Brain microvascular endothelial cell (primary cell): ENCODE results near the gene OS9.

Source experiments
- DNase-seq: peaks from one replicate; pipeline ENCODE4 v3.0.0-alpha.2; 2020
- H3K27ac ChIP-seq: fragments of 250-450 bp; sonication (Bioruptor Pico); 2 replicates; pipeline ENCODE4 v1.5.1; 2020; ENCODE audit warnings: mild to moderate bottlenecking, moderate library complexity
- H3K27me3 ChIP-seq: fragments of 250-450 bp; sonication (Bioruptor Pico); replicated peaks from 2 replicates; pipeline ENCODE4 v1.5.1; 2020; ENCODE audit warnings: mild to moderate bottlenecking
- H3K36me3 ChIP-seq: fragments of 250-450 bp; sonication (Bioruptor Pico); replicated peaks from 2 replicates; pipeline ENCODE4 v1.5.1; 2020; ENCODE audit warnings: mild to moderate bottlenecking
- H3K4me3 ChIP-seq: 2 replicates; pipeline ENCODE4 v1.5.1; 2011; ENCODE audit warnings: low read depth, mild to moderate bottlenecking, control low read depth, low read length, moderate library complexity
- CTCF ChIP-seq: IDR thresholded peaks from 2 replicates; pipeline ENCODE4 v1.5.1; 2011; ENCODE audit warnings: low read depth, mild to moderate bottlenecking, moderate library complexity, low read length, control low read depth, inconsistent platforms; ENCODE audit errors: missing control alignments
- in situ Hi-C: cut with HindIII; loops from 2 replicates; pipeline ENCODE4 v1.10.0; 2017; ENCODE audit warnings: low sequenced_read_pairs, low pct_ligation_motif_present

Gene OS9

GRCh38 chr12:57741413-57741789 is 47.5 kb downstream of the OS9 start:
- TF ChIP-seq CTCF, result no peak
- Histone ChIP-seq H3K27ac (no peak overlapping the region), H3K4me3 (no peak overlapping the region), H3K36me3 (peaks cover 2% of the 10 kb centered on the region), H3K27me3 (peaks cover 40% of the 10 kb centered on the region)
- in situ Hi-C loops, result no loop called here
- DNase-seq, result no peak

GRCh38 chr12:57741844-57742738 is 48.2 kb downstream of the OS9 start:
- H3K27me3 ChIP-seq, result peaks cover 35% of the 10 kb centered on the region
- peak; percentile 26 for TF ChIP-seq CTCF
- peaks cover 8% of the 10 kb centered on the region for H3K36me3 ChIP-seq
- no peak for DNase-seq
- H3K4me3 ChIP-seq, result no peak overlapping the region
- no peak overlapping the region for H3K27ac ChIP-seq
- in situ Hi-C loops, result no loop called here

GRCh38 chr12:57743769-57744168 is 49.8 kb downstream of the OS9 start:
- Histone ChIP-seq H3K36me3 (peaks cover 18% of the 10 kb centered on the region), H3K27ac (no peak overlapping the region), H3K27me3 (peaks cover 22% of the 10 kb centered on the region), H3K4me3 (no peak overlapping the region)
- in situ Hi-C loops, result no loop called here
- no peak for DNase-seq
- TF ChIP-seq CTCF, result no peak

GRCh38 chr12:57744194-57744776 is 50.4 kb downstream of the OS9 start:
- Histone ChIP-seq H3K27me3 (peaks cover 18% of the 10 kb centered on the region), H3K4me3 (peak overlapping the region; percentile 84), H3K36me3 (peaks cover 22% of the 10 kb centered on the region), H3K27ac (peak overlapping the region; percentile 99)
- in situ Hi-C loops, result no loop called here
- no peak for TF ChIP-seq CTCF
- peak; percentile 76 for DNase-seq

GRCh38 chr12:57744777-57745484 is 51.0 kb downstream of the OS9 start, which contains the start of gene TSPAN31:
TSPAN31 (plus strand) TSS chr12:57745039; CDS start chr12:57745155, 116 bp downstream.
- peak within 1 kb of the TSS; percentile 84 for H3K4me3 ChIP-seq
- peaks cover 11% of the 10 kb centered on the region for H3K27me3 ChIP-seq
- peak; percentile 99 for DNase-seq
- TF ChIP-seq CTCF, result no peak
- peaks cover 26% of the 10 kb centered on the region for H3K36me3 ChIP-seq
- peak within 1 kb of the TSS; percentile 99 for H3K27ac ChIP-seq
- in situ Hi-C loops, result no loop called here
